DND-41 (cell line): Measurements from ENCODE around the gene FBXW8.

Experiments
- CTCF ChIP-seq: IDR thresholded peaks from 2 replicates; pipeline ENCODE4 v1.5.1; 2012; ENCODE audit warnings: borderline replicate concordance, low read length, moderate library complexity, mild to moderate bottlenecking; ENCODE audit not compliant: poor library complexity, severe bottlenecking; ENCODE audit errors: extremely low read depth
- EZH2 ChIP-seq: IDR thresholded peaks from 3 replicates; pipeline ENCODE4 v1.6.1; 2012; ENCODE audit warnings: borderline replicate concordance, low read depth, mild to moderate bottlenecking, moderate library complexity, low read length, inconsistent platforms; ENCODE audit not compliant: severe bottlenecking

- TF ChIP-seq CTCF (no peak), EZH2 (no peak)
Observed at GRCh38 chr12:117042171-117042842, 131.6 kb downstream of the FBXW8 start.
